ENCODE data around the gene SORCS2. TPM values are rescaled to one million over a fixed set of nuclear protein-coding genes. Genes with fewer than 3 reads are reported as not detected.

The SORCS2 gene
- total and polyA plus RNA-seq, 4 donors, result 2.2 to 7.7 (median 2.5) TPM

DNA sequence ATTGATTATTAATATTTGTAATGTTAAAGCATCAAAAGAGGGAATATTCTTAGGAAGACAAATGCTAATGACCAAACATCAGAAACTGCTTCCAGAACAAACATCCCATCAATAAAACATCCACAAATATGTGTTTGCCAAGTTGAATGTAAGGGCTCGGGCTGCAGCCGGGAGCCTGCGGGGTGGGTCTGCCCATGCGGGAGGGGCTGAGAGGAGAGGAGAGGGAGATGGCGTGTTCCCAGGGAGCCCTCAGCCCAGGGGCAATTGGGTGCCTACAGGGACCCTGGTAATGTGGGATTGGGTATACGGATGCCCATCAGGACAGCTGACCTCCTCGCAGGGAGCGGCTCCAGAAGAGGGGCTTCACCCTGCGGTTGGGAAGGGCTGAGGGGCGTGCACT lies 280.7 kb downstream of the SORCS2 start:
- DNase-seq (no peak), ATAC-seq (ENCODE audit: insufficient read depth, low FRiP score) (no peak)

DNA sequence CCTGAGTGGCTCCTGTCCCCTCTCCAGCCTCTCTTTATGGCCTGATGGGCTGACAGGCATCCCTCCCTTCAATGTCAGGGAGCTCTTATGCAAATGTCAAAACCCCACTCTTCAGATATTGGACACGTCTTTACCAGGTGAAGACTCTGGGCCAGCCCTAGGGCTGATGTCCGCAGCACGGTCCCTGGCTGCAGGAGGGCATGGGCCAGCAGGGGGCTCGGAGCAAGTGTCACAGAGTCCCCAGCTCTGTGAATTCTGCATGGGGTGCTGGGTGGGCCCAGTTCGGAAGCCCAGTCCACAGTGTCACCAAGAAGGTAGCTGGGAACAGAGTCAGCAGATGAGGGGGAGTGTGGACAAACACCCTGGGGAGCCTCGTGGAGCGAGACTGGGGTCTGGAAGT lies 282.0 kb downstream of the SORCS2 start:
- 66 to 82% methylated on average over 7 of the region's 7 CpGs for WGBS, 2 donors
- ATAC-seq (ENCODE audit: insufficient read depth, low FRiP score), result no peak
- Histone ChIP-seq H3K27ac (ENCODE audit: low read depth in 1 of 2, low read length in 1 of 2) (no peak overlapping the region), H3K9ac (ENCODE audit: insufficient read depth in 1 of 2, low read length in 2 of 2) (no peak overlapping the region), H3K36me3 (ENCODE audit: control insufficient read depth in 4 of 4, insufficient read depth in 4 of 4, low read length in 4 of 4) (no peaks in the 10 kb centered on the region), H3K9me3 (ENCODE audit: control insufficient read depth in 4 of 4, insufficient read depth in 3 of 4, low read length in 3 of 4) (no peaks in the 10 kb centered on the region), H3K4me3 (no peak overlapping the region), H3K4me1 (ENCODE audit: control insufficient read depth in 5 of 5, insufficient read depth in 5 of 5, low read length in 5 of 5) (no peaks in the 10 kb centered on the region), H3K27me3 (ENCODE audit: control insufficient read depth in 3 of 3, insufficient read depth in 3 of 3, low read length in 2 of 3) (peaks cover 0 to 6% (median 0%) of the 10 kb centered on the region in 3 donors)
- DNase-seq, result no peak
- TF ChIP-seq, protein P1, sequence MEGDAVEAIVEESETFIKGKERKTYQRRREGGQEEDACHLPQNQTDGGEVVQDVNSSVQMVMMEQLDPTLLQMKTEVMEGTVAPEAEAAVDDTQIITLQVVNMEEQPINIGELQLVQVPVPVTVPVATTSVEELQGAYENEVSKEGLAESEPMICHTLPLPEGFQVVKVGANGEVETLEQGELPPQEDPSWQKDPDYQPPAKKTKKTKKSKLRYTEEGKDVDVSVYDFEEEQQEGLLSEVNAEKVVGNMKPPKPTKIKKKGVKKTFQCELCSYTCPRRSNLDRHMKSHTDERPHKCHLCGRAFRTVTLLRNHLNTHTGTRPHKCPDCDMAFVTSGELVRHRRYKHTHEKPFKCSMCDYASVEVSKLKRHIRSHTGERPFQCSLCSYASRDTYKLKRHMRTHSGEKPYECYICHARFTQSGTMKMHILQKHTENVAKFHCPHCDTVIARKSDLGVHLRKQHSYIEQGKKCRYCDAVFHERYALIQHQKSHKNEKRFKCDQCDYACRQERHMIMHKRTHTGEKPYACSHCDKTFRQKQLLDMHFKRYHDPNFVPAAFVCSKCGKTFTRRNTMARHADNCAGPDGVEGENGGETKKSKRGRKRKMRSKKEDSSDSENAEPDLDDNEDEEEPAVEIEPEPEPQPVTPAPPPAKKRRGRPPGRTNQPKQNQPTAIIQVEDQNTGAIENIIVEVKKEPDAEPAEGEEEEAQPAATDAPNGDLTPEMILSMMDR (IDR thresholded peaks at IDR 0.05; ENCODE audit: control extremely low read depth, extremely low read depth), result no peak

More for the DNA sequence above, 280.7 kb downstream of the SORCS2 start:
- Histone ChIP-seq H3K36me3 (ENCODE audit: control insufficient read depth in 4 of 4, insufficient read depth in 4 of 4, low read length in 4 of 4) (no peaks in the 10 kb centered on the region), H3K9ac (ENCODE audit: insufficient read depth in 1 of 2, low read length in 2 of 2) (no peak overlapping the region), H3K27ac (ENCODE audit: low read depth in 1 of 2, low read length in 1 of 2) (no peak overlapping the region), H3K4me3 (no peak overlapping the region), H3K4me1 (ENCODE audit: control insufficient read depth in 5 of 5, insufficient read depth in 5 of 5, low read length in 5 of 5) (no peaks in the 10 kb centered on the region), H3K27me3 (ENCODE audit: control insufficient read depth in 3 of 3, insufficient read depth in 3 of 3, low read length in 2 of 3) (peaks cover 0 to 6% (median 0%) of the 10 kb centered on the region in 3 donors), H3K9me3 (ENCODE audit: control insufficient read depth in 4 of 4, insufficient read depth in 3 of 4, low read length in 3 of 4) (no peaks in the 10 kb centered on the region)
- 72 to 78% methylated on average over 10 of the region's 10 CpGs for WGBS, 2 donors
- TF ChIP-seq, protein P1 (IDR thresholded peaks at IDR 0.05; ENCODE audit: control extremely low read depth, extremely low read depth), result no peak

DNA sequence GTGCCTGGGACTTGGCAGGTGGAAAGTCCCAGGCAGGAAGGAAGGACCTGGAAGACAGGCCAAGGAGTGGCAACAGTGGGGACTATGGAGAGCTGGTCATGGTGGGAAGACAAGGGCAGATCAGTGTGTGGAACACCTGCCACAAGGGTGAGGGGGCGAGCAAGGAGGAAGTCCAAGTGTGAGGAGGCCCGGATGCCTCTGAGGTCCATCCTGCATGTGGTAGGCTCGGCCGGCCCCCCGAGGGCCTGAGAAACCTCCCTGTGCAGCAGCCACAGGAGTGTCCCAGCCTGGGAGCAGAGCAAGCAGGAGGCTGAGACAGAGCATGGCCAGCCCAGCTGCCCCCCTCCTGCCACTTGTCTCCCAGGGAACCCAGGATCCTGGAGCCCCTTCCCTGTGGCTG lies 282.9 kb downstream of the SORCS2 start:
- no peak for DNase-seq
- H3K9ac ChIP-seq (ENCODE audit: insufficient read depth in 1 of 2, low read length in 2 of 2), result no peak overlapping the region
- 84 to 86% methylated on average over 5 of the region's 5 CpGs for whole genome bisulfite sequencing, 2 donors

More for the DNA sequence above, 282.9 kb downstream of the SORCS2 start:
- no peak for ATAC-seq (ENCODE audit: insufficient read depth, low FRiP score)
- Histone ChIP-seq H3K4me1 (ENCODE audit: control insufficient read depth in 5 of 5, insufficient read depth in 5 of 5, low read length in 5 of 5) (no peaks in the 10 kb centered on the region), H3K4me3 (no peak overlapping the region), H3K27ac (ENCODE audit: low read depth in 1 of 2, low read length in 1 of 2) (no peak overlapping the region), H3K36me3 (ENCODE audit: control insufficient read depth in 4 of 4, insufficient read depth in 4 of 4, low read length in 4 of 4) (no peaks in the 10 kb centered on the region), H3K27me3 (ENCODE audit: control insufficient read depth in 3 of 3, insufficient read depth in 3 of 3, low read length in 2 of 3) (peaks cover 0 to 6% (median 0%) of the 10 kb centered on the region in 3 donors), H3K9me3 (ENCODE audit: control insufficient read depth in 4 of 4, insufficient read depth in 3 of 4, low read length in 3 of 4) (no peaks in the 10 kb centered on the region)
- TF ChIP-seq, protein P1 (IDR thresholded peaks at IDR 0.05; ENCODE audit: control extremely low read depth, extremely low read depth), result no peak
